Measurements from ENCODE around the gene ECE1. TPM values are rescaled to one million over a fixed set of nuclear protein-coding genes. Genes with fewer than 3 reads are reported as not detected.

Gene ECE1
- total and polyA plus RNA-seq, 2 of the 13 experiments (the other 11 are each of a cell fraction or from before 2014, with no cell fraction given): 13.5 to 21.2 TPM

DNA sequence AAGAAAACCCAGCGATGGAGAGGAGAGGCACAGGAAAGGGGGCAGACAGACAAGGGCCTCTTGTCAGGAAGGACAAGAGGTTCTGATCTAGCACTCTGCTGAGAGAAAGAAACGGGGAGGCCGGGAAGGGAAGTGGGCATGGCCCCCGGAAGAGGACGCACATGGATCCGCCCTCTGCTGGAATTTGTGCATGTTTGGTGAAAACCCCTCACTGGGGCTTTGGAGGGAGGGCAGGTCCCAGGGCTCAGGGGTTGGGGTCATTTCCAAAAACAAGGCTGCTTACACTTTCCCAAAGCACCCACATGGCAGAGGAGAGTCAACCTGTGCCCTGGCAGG is 32.4 kb upstream of the ECE1 start:
- peak overlapping the region in 1 of 3 experiments; percentile 37; a peak in 2 of 6 replicates for H3K4me3 ChIP-seq (replicated peaks in 1 of 3; ENCODE audit: insufficient read depth in 1 of 3, low read depth in 2 of 3, low read length in 3 of 3)
- peak overlapping the region; percentile 63 for H3K4me2 ChIP-seq (ENCODE audit: low read depth, low read length)
- H4K20me1 ChIP-seq (ENCODE audit: insufficient read depth, low read length): no peaks in the 10 kb centered on the region
- ChIA-PET CTCF (ENCODE audit: low intra/inter-chr PET ratio, low total read pairs) (no interaction called here), POLR2A (interaction anchor here (1.4 to 5.5 kb wide), 6 partner anchors 10 to 71 kb away, joined by 5 to 43 read pairs (median 10); no protein-coding TSS in a partner anchor)
- DNase-seq (ENCODE audit: low spot score): no peak
- no peak overlapping the region for H2AFZ ChIP-seq (ENCODE audit: low read length)
- no peak overlapping the region for H3K9ac ChIP-seq (ENCODE audit: insufficient read depth, low read depth, low read length)
- no peaks in the 10 kb centered on the region for H3K27me3 ChIP-seq (ENCODE audit: control insufficient read depth in 1 of 2, insufficient read depth in 2 of 2, low read length in 2 of 2)
- peak overlapping the region; percentile 26 for H3K27ac ChIP-seq (ENCODE audit: extremely low read length, insufficient read depth, low read length)
- no TSS peak for BruUV-seq (replicated peaks)
- no peaks in the 10 kb centered on the region for H3K79me2 ChIP-seq (ENCODE audit: insufficient read depth, low read length)
- H3K9me3 ChIP-seq (ENCODE audit: low read length): no peaks in the 10 kb centered on the region
- FAIRE-seq: peak; percentile 18
- whole genome bisulfite sequencing (ENCODE audit: low lambda C conversion rate): 25% methylated on average over 6 of the region's 6 CpGs
- in situ Hi-C loops (cut with HindIII; ENCODE audit: extremely low pct_ligation_motif_present, low pct_unique_long_range_greater_than_20kb) (no loop called here), intact Hi-C loops (cut with micrococcal nuclease; ENCODE audit: unreplicated experiment) (no loop called here)
- ATAC-seq: peak; percentile 11; the same call in 2 of the 3 replicates
- H3K36me3 ChIP-seq (replicated peaks in 1 of 2; ENCODE audit: control insufficient read depth in 1 of 2, insufficient read depth in 2 of 2, low read length in 2 of 2): no peaks in the 10 kb centered on the region
- H3K4me1 ChIP-seq (ENCODE audit: insufficient read depth, low read length): peaks cover 96% of the 10 kb centered on the region
- TF ChIP-seq ETV5 (CRISPR knock-in tag; IDR thresholded peaks at IDR 0.05; ENCODE audit: borderline replicate concordance) (peak; percentile 51; the same call in 1 of the 2 replicates), ZNF788 (CRISPR knock-in tag; IDR thresholded peaks at IDR 0.05; ENCODE audit: borderline replicate concordance) (no peak), KMT2A (CRISPR knock-in tag; IDR thresholded peaks at IDR 0.05) (no peak), RARA (CRISPR knock-in tag; IDR thresholded peaks at IDR 0.05) (0 out of 2 replicates have a peak, but pooled peaks have one; percentile 11), ZFP36L2 (CRISPR knock-in tag; IDR thresholded peaks at IDR 0.05) (no peak), ZNF605 (CRISPR knock-in tag; IDR thresholded peaks at IDR 0.05) (peak; percentile 55; the same call in 1 of the 2 replicates), ZNF766 (CRISPR knock-in tag; IDR thresholded peaks at IDR 0.05; ENCODE audit: borderline replicate concordance) (no peak), ZNF710 (CRISPR knock-in tag; IDR thresholded peaks at IDR 0.05; ENCODE audit: borderline replicate concordance) (no peak), ZNF430 (CRISPR knock-in tag; IDR thresholded peaks at IDR 0.05) (no peak), PCBP2 (optimal IDR thresholded peaks at IDR 0.05; ENCODE audit: low read depth, low read length, poor library complexity, severe bottlenecking) (no peak)
- TF ChIP-seq, protein P1, sequence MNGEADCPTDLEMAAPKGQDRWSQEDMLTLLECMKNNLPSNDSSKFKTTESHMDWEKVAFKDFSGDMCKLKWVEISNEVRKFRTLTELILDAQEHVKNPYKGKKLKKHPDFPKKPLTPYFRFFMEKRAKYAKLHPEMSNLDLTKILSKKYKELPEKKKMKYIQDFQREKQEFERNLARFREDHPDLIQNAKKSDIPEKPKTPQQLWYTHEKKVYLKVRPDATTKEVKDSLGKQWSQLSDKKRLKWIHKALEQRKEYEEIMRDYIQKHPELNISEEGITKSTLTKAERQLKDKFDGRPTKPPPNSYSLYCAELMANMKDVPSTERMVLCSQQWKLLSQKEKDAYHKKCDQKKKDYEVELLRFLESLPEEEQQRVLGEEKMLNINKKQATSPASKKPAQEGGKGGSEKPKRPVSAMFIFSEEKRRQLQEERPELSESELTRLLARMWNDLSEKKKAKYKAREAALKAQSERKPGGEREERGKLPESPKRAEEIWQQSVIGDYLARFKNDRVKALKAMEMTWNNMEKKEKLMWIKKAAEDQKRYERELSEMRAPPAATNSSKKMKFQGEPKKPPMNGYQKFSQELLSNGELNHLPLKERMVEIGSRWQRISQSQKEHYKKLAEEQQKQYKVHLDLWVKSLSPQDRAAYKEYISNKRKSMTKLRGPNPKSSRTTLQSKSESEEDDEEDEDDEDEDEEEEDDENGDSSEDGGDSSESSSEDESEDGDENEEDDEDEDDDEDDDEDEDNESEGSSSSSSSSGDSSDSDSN (CRISPR knock-in tag; IDR thresholded peaks at IDR 0.05): 0 out of 2 replicates have a peak, but pooled peaks have one; percentile 43
- TF ChIP-seq, protein P2, sequence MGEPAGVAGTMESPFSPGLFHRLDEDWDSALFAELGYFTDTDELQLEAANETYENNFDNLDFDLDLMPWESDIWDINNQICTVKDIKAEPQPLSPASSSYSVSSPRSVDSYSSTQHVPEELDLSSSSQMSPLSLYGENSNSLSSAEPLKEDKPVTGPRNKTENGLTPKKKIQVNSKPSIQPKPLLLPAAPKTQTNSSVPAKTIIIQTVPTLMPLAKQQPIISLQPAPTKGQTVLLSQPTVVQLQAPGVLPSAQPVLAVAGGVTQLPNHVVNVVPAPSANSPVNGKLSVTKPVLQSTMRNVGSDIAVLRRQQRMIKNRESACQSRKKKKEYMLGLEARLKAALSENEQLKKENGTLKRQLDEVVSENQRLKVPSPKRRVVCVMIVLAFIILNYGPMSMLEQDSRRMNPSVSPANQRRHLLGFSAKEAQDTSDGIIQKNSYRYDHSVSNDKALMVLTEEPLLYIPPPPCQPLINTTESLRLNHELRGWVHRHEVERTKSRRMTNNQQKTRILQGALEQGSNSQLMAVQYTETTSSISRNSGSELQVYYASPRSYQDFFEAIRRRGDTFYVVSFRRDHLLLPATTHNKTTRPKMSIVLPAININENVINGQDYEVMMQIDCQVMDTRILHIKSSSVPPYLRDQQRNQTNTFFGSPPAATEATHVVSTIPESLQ (CRISPR knock-in tag; conservative IDR thresholded peaks at IDR 0.05): no peak
- TF ChIP-seq, protein P3, sequence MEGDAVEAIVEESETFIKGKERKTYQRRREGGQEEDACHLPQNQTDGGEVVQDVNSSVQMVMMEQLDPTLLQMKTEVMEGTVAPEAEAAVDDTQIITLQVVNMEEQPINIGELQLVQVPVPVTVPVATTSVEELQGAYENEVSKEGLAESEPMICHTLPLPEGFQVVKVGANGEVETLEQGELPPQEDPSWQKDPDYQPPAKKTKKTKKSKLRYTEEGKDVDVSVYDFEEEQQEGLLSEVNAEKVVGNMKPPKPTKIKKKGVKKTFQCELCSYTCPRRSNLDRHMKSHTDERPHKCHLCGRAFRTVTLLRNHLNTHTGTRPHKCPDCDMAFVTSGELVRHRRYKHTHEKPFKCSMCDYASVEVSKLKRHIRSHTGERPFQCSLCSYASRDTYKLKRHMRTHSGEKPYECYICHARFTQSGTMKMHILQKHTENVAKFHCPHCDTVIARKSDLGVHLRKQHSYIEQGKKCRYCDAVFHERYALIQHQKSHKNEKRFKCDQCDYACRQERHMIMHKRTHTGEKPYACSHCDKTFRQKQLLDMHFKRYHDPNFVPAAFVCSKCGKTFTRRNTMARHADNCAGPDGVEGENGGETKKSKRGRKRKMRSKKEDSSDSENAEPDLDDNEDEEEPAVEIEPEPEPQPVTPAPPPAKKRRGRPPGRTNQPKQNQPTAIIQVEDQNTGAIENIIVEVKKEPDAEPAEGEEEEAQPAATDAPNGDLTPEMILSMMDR (CRISPR knock-in tag; IDR thresholded peaks at IDR 0.05): peak; percentile 17; the same call in 1 of the 2 replicates

Data from HepG2 (cell line).